Stimulated activated CD4-positive, alpha-beta T cell treated with anti-CD3 and anti-CD28 coated beads, Interleukin-2, amount 100 ng/mL, for 48 hours (primary cell): ENCODE results near the gene CHAT.

ENCODE experiments used
- DNase-seq, 2 donors: peaks; one replicate each; pipeline ENCODE4 v3.0.0-alpha.2; 2020

CHAT gene

GRCh38 chr10:49631975-49632374 lies 18.1 kb downstream of the CHAT start:
- no peak for DNase-seq

- no peak for DNase-seq
Observed at GRCh38 chr10:49632406-49633317, 18.8 kb downstream of the CHAT start.

- no peak for DNase-seq
Observed at GRCh38 chr10:49633327-49634068, 19.7 kb downstream of the CHAT start.

GRCh38 chr10:49634069-49634660 lies 20.3 kb downstream of the CHAT start:
- no peak for DNase-seq

- DNase-seq, result no peak
Observed at GRCh38 chr10:49642311-49642710, 28.5 kb downstream of the CHAT start.

DNA sequence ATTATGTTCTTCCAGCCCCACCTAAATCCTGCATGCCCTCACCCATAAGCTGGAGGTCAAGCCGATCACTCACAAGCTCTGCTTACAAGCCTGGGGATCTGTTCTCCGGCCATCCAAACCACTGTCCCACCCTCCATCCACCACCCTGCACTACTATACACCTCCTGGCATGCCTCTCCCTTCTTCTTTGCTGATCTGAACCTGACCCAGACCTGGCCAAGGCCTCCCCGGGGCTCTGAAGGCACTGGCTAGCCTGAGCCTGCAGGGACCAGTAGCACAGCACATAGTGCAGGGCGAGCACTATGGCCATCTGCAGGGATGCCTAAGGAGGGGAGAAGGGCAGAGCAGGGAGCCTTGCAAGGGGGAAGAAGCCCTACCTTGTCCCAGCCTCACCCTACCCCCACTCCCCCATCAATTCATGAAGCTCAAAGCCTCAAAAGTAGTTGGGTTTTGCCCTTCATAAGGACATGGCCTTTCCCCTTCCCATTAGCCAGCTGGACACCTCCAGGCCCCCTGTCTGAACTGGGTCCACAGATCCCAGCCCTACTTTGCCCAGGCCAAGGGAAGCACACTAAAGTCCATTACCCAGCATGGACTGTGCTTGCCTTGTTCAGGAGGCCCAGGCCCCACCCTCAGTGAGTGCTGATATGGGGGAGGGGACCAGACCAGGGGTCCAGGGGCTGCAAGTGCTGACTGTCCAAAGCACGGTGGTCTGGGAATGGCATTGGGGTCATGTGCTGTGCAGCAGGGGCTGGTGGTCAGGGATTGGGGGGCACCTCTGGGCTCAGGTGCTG lies 29.6 kb downstream of the CHAT start:
- DNase-seq, result no peak

GRCh38 chr10:49644035-49644646 lies 30.3 kb downstream of the CHAT start:
- DNase-seq, result no peak

DNA sequence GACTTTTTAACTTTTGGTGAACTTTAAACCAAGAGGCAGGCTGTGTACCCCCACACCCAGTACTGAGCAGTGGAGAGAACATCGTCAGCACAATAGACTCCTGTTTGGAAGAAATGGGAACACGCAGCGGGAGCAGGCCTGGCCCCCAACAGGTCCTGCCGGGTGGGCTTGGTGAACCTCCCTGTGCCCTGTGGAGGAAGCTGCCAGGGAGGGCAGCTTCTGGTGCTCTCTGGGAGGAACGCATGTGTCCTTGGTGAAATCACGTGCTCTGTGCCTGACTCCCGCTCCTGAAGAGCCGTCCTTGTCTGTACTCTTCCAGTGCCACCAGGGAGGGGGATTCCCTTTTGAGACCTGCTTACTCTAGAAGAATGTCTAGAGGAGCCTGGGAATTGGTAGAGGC lies 31.6 kb downstream of the CHAT start:
- DNase-seq, result no peak

DNA sequence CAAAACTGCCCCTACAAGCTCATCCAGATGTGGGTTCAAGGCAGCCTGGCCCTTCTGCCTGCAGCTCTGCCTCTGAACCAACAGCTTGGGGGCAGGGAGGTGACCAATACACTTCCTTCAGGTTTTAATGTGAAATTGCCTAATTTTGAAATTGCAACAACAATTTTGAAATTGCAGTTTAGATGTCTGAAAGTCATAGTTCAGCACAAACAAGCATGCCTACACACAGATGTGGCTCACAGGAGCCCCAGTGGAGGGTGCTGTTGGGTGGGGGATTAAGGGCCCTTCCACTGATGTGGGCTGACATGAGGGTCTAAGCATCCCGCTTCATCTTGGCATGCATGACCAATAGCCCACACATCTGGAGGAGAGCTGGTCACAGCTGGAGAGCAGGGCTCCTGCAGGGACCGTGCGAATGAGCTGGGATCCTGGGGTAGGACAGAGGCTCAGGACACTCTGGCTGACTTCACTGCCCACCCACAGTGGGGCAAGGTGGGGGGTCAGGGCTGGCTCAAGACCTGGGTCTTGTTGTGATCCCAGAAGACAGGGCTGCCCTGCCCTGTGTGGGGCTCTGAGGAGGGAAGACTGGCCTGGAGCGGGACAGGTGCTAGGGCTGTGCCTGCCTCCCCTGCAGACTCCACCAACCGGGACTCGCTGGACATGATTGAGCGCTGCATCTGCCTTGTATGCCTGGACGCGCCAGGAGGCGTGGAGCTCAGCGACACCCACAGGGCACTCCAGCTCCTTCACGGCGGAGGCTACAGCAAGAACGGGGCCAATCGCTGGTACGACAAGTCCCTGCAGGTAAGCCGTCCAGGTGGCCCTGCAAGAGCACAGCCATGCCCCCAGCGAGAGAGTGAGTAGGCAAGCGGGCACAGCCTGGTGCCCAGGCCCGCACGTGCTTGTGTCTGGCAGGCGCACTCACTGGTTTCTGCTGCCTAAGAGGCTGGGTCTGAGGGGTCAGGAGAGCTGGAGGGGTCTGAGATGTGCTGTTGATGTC lies 32.3 kb downstream of the CHAT start:
- no peak for DNase-seq

DNA sequence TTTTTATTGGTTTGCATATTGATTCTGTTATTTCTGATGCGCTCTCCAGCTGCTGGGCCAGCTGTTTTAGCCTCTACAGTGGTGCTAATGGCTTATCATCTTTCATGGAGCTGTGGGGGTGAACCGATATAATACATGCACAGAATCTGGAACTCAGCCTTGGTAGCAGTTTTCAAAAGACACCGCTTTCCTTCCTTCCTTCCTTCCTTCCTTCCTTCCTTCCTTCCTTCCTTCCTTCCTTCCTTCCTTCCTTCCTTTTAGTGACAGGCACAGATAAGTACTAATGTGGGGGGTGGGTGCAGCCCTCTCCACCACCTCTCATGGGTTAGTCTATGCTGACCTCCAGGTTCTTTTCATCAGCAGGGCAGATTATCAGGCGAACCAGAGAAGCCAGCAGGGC lies 33.7 kb downstream of the CHAT start:
- no peak for DNase-seq

- DNase-seq, result no peak
Observed at GRCh38 chr10:49647985-49648795, 34.4 kb downstream of the CHAT start.

DNA sequence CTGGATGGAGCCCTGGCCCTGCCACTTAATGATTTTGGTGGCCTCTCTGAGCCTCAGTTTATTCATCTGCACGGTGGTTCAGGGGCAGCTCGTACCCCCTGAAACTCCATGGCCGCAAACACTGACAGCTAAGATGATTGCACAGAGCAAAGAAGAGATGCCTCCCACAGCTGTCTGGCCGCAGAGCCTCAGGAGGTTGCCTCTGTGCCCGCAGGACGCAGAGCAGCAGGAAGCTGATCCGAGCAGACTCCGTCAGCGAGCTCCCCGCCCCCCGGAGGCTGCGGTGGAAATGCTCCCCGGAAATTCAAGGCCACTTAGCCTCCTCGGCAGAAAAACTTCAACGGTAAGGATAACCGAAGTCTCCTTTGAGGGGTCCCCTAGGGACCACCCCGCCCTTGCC lies 35.5 kb downstream of the CHAT start:
- no peak for DNase-seq

GRCh38 chr10:49649936-49650723 lies 36.3 kb downstream of the CHAT start:
- DNase-seq, result no peak

- DNase-seq, result no peak
Observed at GRCh38 chr10:49650724-49651034, 36.8 kb downstream of the CHAT start.

GRCh38 chr10:49651039-49651835 lies 37.4 kb downstream of the CHAT start:
- DNase-seq, result no peak

DNA sequence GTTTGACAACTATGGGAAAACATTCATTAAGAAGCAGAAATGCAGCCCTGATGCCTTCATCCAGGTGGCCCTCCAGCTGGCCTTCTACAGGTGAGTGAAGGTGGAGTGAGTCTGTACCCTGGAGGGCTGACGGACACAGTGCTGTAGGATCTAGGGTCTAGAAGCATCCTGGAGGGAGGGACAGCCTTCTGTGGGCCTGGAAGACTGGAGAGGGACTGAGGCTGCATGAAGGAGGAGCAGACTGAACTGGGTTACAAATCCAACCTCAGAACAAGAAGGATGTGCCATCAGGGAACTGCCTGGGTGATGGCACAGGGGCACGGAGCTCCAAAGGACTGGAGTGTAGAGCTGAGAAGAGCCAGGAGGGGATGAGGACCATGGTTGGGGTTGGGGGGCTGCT lies 38.1 kb downstream of the CHAT start:
- DNase-seq, result no peak

DNA sequence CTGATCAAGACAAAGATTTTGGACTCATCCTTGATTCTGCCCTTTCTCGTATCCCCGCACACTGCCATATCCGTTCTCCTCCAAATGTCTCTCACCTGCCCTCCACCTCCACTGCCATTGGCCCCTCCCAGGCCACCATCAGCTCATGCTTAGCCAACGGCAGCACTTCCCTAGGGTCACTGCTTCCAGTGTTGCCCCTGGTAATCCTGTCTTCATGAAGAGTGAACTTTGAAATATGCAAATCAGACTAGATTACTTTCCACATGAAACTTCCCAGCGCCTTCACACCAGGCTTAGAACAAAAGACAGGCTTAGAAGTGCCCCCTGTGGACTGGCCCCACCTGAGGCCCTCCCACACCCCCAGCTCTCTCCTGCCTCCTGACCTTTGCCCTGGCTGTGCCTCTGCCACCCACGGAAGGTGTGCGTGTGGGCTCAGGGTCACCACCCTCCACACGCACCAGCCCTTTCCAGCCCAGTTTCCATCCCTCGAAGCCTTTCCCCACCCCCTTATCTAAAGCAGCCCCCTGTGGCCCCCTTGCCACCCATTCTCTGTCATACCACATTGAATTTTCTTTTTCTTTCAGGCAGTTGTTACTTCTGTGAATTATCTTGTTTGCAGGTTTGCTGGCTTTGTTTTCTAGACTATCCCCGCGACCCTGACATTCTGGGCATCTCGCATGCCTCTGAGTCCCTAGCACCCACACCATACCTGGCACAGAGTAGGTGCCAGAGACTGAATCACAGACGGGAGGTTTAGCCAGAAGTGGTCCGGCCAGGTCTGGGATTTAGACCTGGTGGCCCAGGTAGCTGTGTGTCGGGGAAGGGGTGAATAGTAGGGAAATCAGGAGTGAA lies 38.8 kb downstream of the CHAT start:
- DNase-seq, result no peak
